ENCODE data around the gene AGBL1.

- no peak for TF ChIP-seq CTCF (conservative IDR thresholded peaks at IDR 0.05 in 1 of 2, IDR thresholded peaks at IDR 0.05 in 1 of 2; ENCODE audit: extremely low read depth in 1 of 2, insufficient read depth in 1 of 2, low read depth in 1 of 2, low read length in 2 of 2)
- TF ChIP-seq EZH2 (IDR thresholded peaks at IDR 0.05; ENCODE audit: borderline replicate concordance, low read length): no peak
These were observed 696.5 kb downstream of the AGBL1 start for GRCh38 chr15:86776145-86776544.
